OCI-LY1 (cell line): Measurements from ENCODE around the gene C12orf75.

ENCODE experiments used
- H2AFZ ChIP-seq: fragments of 200-600 bp; sonication (generic), shearing (Covaris generic); 2 replicates; pipeline ENCODE4 v1.6.0; 2014; ENCODE audit warnings: antibody characterized with exemption, mild to moderate bottlenecking, low read length
- H3F3A ChIP-seq: fragments of 200-600 bp; sonication (generic), shearing (Covaris generic); 2 replicates; pipeline ENCODE4 v1.6.0; 2014; ENCODE audit warnings: mild to moderate bottlenecking, antibody characterized with exemption, low read length, moderate library complexity; ENCODE audit not compliant: insufficient read depth
- H3K27ac ChIP-seq: fragments of 200-600 bp; sonication (generic); 2 replicates; pipeline ENCODE4 v1.5.1; 2014; ENCODE audit warnings: low read length, mixed run types, mild to moderate bottlenecking, low read depth; ENCODE audit not compliant: poor library complexity, severe bottlenecking
- H3K27me3 ChIP-seq: fragments of 200-600 bp; sonication (generic); 2 replicates; pipeline ENCODE4 v1.6.0; 2014; ENCODE audit warnings: antibody characterized with exemption, mild to moderate bottlenecking, low read length, moderate library complexity; ENCODE audit not compliant: insufficient read depth
- H3K36me3 ChIP-seq: fragments of 200-600 bp; sonication (generic); 2 replicates; pipeline ENCODE4 v1.6.1; 2014; ENCODE audit warnings: mild to moderate bottlenecking, antibody characterized with exemption, low read length, moderate library complexity, mixed read lengths; ENCODE audit not compliant: insufficient read depth
- H3K4me1 ChIP-seq: fragments of 200-600 bp; sonication (generic); 2 replicates; pipeline ENCODE4 v1.5.1; 2014; ENCODE audit warnings: mild to moderate bottlenecking, low read length, moderate library complexity; ENCODE audit not compliant: insufficient read depth, severe bottlenecking
- H3K4me2 ChIP-seq: fragments of 200-600 bp; sonication (generic), shearing (Covaris generic); 2 replicates; pipeline ENCODE4 v1.6.1; 2014; ENCODE audit warnings: low read length
- H3K4me3 ChIP-seq: fragments of 200-600 bp; sonication (generic); 2 replicates; pipeline ENCODE4 v1.5.1; 2014; ENCODE audit warnings: low read length, low read depth, mild to moderate bottlenecking, mixed read lengths; ENCODE audit not compliant: poor library complexity, severe bottlenecking
- H3K79me2 ChIP-seq: fragments of 200-600 bp; shearing (Covaris generic); 2 replicates; pipeline ENCODE4 v1.6.1; 2016; ENCODE audit warnings: mixed run types, low read length, mixed read lengths; ENCODE audit not compliant: insufficient read depth
- H3K9ac ChIP-seq: fragments of 200-600 bp; sonication (generic), shearing (Covaris generic); 2 replicates; pipeline ENCODE4 v1.6.1; 2014; ENCODE audit warnings: mild to moderate bottlenecking, low read length, mixed read lengths
- H3K9me2 ChIP-seq: fragments of 200-600 bp; sonication (generic), shearing (Covaris generic); 2 replicates; pipeline ENCODE4 v1.6.1; 2014; ENCODE audit warnings: low read depth, mild to moderate bottlenecking, low read length, mixed read lengths
- H3K9me3 ChIP-seq: fragments of 200-600 bp; shearing (Covaris generic); 2 replicates; pipeline ENCODE4 v1.6.1; 2014; ENCODE audit warnings: low read length, mixed read lengths
- H4K20me1 ChIP-seq: fragments of 200-600 bp; sonication (generic), shearing (Covaris generic); 2 replicates; pipeline ENCODE4 v1.6.0; 2016; ENCODE audit warnings: mild to moderate bottlenecking, low read length; ENCODE audit not compliant: insufficient read depth
- EZH2 ChIP-seq: fragments of 200-600 bp; sonication (generic), shearing (Covaris generic); IDR thresholded peaks from 2 replicates; pipeline ENCODE4 v1.8.0; 2017; ENCODE audit warnings: borderline replicate concordance, mixed run types, mild to moderate bottlenecking, antibody characterized with exemption, low read length, moderate library complexity, mixed read lengths
- TF ChIP-seq, protein P1 (sequence below): fragments of 200-600 bp; sonication (generic), shearing (Covaris generic); IDR thresholded peaks from 2 replicates; pipeline ENCODE4 v1.5.1; 2017; ENCODE audit warnings: mild to moderate bottlenecking, antibody characterized with exemption, low read length, moderate library complexity, mixed read lengths

Gene C12orf75

DNA sequence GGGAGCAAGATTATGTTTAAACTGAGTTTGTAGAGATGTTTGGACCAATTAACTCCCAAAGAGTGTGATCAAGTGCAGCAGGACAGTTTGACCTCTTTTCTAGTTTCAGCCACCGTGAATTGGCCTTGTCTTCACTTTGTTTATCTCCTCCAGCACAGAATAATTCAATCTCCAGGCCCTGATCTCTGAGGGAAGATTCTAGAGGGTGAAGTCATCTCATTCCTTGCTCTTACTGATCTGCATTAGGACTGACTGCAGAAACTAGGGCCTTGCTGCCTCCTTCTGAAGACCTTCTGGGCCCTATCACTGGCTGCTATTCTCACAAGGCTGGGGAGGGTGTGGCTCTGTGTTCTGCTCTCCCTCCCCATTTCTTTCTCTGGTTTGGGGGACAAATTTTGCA, 29.4 kb downstream of the C12orf75 start:
- TF ChIP-seq, protein P1, sequence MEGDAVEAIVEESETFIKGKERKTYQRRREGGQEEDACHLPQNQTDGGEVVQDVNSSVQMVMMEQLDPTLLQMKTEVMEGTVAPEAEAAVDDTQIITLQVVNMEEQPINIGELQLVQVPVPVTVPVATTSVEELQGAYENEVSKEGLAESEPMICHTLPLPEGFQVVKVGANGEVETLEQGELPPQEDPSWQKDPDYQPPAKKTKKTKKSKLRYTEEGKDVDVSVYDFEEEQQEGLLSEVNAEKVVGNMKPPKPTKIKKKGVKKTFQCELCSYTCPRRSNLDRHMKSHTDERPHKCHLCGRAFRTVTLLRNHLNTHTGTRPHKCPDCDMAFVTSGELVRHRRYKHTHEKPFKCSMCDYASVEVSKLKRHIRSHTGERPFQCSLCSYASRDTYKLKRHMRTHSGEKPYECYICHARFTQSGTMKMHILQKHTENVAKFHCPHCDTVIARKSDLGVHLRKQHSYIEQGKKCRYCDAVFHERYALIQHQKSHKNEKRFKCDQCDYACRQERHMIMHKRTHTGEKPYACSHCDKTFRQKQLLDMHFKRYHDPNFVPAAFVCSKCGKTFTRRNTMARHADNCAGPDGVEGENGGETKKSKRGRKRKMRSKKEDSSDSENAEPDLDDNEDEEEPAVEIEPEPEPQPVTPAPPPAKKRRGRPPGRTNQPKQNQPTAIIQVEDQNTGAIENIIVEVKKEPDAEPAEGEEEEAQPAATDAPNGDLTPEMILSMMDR = no peak
- no peak for TF ChIP-seq EZH2
- Histone ChIP-seq H3K9ac (no peak overlapping the region), H3K9me3 (no peaks in the 10 kb centered on the region), H4K20me1 (no peaks in the 10 kb centered on the region), H2AFZ (no peak overlapping the region), H3K4me3 (no peak overlapping the region), H3K4me1 (peaks cover 11% of the 10 kb centered on the region), H3K36me3 (no peaks in the 10 kb centered on the region), H3F3A (no peaks in the 10 kb centered on the region), H3K79me2 (no peaks in the 10 kb centered on the region), H3K4me2 (no peak overlapping the region), H3K9me2 (no peaks in the 10 kb centered on the region), H3K27me3 (no peaks in the 10 kb centered on the region), H3K27ac (no peak overlapping the region)

DNA sequence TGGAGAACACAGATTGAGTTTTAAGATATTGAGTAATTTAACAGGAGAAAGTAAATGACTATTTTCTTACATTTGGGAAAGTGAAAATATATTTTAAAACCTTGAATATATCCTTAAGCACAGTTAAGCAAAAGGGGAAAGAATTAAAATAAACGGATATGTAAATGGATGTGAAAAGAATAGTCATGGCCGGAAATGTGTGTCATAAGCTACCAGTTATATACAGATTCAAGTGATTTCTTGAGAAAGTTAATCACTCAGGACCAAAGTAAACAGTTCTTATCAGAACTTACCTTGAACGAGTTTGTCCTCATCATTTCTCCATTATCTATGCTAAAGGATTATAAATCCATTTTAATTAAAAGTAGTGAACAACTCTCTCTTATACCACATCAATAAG, 33.4 kb downstream of the C12orf75 start:
- H3K27ac ChIP-seq = no peak overlapping the region
- no peaks in the 10 kb centered on the region for H3K27me3 ChIP-seq
- H3K9me2 ChIP-seq = no peaks in the 10 kb centered on the region
- H3K36me3 ChIP-seq = no peaks in the 10 kb centered on the region
- no peaks in the 10 kb centered on the region for H3K9me3 ChIP-seq
- H3K4me3 ChIP-seq = no peak overlapping the region
- no peak for TF ChIP-seq EZH2
- TF ChIP-seq, protein P1 = no peak
- no peaks in the 10 kb centered on the region for H3K4me1 ChIP-seq
- no peak overlapping the region for H3K9ac ChIP-seq
- H3K4me2 ChIP-seq = no peak overlapping the region
- no peaks in the 10 kb centered on the region for H3K79me2 ChIP-seq
- no peaks in the 10 kb centered on the region for H4K20me1 ChIP-seq
- H3F3A ChIP-seq = no peaks in the 10 kb centered on the region
- H2AFZ ChIP-seq = no peak overlapping the region

GRCh38 chr12:105365231-105365630, 34.7 kb downstream of the C12orf75 start:
- Histone ChIP-seq H3K4me3 (no peak overlapping the region), H3F3A (no peaks in the 10 kb centered on the region), H3K9ac (no peak overlapping the region), H3K27me3 (no peaks in the 10 kb centered on the region), H3K9me3 (no peaks in the 10 kb centered on the region), H2AFZ (no peak overlapping the region), H3K36me3 (no peaks in the 10 kb centered on the region), H4K20me1 (no peaks in the 10 kb centered on the region), H3K27ac (no peak overlapping the region), H3K4me1 (no peaks in the 10 kb centered on the region), H3K79me2 (no peaks in the 10 kb centered on the region), H3K9me2 (no peaks in the 10 kb centered on the region), H3K4me2 (no peak overlapping the region)
- TF ChIP-seq, protein P1 = no peak
- no peak for TF ChIP-seq EZH2
